GM19372 (cell line): ENCODE results near the gene CXorf65.

ENCODE experiments used
- ATAC-seq: cut with Tn5 transposase; IDR thresholded peaks from one replicate; pipeline ENCODE4 v1.9.1; 2021; ENCODE audit warnings: mild to moderate bottlenecking, low read depth, moderate library complexity; ENCODE audit not compliant: unreplicated experiment

Gene CXorf65

GRCh38 chrX:71106427-71106826 is at the start of gene CXorf65:
TSS of gene CXorf65 (minus strand) at chrX:71106740. CDS start at chrX:71106556, 184 bp downstream.
- ATAC-seq: no peak

DNA sequence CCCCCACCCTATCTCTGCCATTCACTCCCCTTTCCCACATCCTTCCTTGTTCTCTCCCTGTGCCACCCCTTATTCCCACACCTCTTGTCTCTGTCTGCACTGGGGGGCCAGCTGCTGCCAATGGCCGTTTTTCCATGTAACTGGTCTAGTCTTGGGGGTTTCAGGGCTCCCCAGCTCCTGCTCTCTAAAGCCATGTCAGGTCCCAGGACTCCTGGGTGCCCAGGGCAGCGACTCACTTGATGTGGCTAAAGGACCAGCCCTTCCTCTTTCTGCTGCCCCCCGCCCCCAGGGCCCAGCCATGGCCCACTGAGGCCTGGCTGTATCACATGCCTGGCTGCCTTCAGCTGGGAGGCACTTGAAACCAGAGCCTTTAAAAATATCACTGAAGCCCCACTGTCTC is 48.1 kb upstream of the CXorf65 start:
- no peak for ATAC-seq

- no peak for ATAC-seq
Observed at GRCh38 chrX:71154196-71154595, 47.7 kb upstream of the CXorf65 start.

GRCh38 chrX:71151366-71151765 is 44.8 kb upstream of the CXorf65 start:
- ATAC-seq: no peak

GRCh38 chrX:71148278-71148663 is 41.7 kb upstream of the CXorf65 start:
- no peak for ATAC-seq

DNA sequence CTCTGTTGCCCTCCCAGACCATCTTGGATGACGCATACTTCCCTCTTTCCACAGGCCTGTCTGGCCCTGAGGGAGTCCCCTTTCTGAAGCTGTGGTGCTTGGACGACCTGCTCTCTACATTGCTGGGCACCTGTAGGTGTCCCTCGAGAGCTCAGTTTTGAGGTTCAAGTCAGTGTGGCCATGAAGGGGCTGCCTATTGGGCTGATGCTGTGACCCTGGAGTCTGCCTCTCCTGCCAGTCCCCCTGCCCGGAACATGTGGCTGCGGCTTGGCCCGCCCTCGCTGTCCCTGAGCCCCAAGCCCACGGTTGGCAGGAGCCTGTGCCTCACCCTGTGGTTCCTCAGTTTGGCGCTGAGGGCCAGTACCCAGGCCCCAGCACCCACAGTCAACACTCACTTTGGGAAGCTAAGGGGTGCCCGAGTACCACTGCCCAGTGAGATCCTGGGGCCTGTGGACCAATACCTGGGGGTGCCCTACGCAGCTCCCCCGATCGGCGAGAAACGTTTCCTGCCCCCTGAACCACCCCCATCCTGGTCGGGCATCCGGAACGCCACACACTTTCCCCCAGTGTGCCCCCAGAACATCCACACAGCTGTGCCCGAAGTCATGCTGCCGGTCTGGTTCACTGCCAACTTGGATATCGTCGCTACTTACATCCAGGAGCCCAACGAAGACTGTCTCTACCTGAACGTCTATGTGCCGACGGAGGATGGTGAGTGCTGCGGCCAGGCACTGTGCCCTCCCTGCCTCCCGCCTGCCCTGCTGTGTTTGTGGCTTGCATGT is 41.1 kb upstream of the CXorf65 start:
- ATAC-seq: no peak

DNA sequence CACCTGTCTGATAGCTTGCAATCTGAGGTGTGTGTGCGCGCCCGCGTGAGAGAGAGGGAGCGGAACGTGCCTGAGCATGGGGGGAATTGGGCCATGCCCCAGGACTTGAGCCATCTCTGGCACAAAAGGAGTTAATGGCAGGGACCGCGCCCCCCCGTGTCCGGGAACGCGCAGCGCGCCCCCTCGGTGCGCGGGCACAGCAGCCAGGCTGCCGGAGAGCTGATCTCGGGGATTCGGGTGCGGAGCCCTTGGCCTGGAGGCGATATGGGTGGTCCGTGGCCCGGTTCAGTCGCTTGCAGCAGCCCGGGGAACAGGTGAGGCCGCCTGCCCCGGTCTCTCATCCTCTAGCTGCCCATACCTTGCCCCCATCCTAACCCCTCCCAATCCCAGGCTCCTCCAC is 38.1 kb upstream of the CXorf65 start, which contains the start of gene NLGN3:
NLGN3 (plus strand) TSS at position 191 of the 400 bp plus-strand sequence. CDS start 2,909 bp downstream, outside the sequence.
- ATAC-seq: no peak

DNA sequence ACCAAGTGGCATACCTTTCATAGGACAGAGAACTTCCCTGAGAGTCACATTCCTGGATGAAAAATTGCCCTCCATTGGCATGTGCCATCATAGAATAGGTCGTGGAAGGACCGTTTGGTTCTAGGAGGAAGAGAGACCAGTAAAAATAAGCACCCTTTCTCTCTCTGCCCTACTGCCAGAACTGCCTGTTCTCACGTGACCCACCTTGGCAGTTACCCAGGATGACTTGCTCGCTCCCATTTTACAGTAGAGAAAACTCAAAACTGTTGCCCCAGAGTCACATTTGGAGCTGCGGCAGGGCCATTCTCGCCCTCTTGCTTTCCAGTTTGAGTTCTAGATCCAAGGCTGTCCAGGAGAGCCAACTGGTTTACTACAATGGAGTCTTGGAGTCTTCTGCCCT is 37.0 kb upstream of the CXorf65 start:
- no peak for ATAC-seq

DNA sequence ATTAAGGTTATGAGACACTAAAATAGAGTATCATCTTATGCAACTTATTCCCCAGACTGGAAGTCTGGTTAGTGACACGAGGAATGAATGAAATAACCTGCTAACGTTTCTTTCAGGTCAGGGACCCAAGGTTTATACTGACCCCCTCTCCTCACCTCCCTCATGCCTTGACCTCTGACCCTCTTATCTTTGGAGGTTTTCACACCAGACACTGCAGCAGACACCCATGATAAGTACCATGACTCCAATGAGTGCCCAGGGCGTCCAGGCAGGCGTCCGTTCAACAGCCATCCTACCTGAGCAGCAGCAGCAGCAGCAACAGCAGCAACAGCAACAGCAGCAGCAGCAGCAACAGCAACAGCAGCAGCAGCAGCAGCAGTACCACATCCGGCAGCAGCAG is 33.9 kb upstream of the CXorf65 start:
- no peak for ATAC-seq

DNA sequence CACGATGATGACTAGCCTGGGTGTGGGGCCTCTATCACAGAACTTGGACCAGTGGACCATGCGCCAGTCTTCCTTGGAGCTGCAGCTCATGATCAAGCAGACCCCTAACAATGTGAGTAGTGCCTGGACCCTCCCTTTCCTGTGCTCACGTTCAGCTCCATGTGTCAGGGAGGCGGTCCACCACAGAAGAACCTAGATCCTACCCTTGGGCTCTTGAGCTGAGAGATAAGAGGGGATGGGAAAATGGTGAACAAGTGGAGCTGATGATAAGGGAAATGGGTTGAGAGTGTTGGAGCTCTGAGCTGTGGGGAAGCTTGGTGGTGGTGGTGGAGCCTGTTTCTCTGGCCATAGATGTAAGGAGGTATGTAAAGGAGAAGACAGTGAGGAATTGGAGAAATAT is 25.0 kb upstream of the CXorf65 start:
- ATAC-seq: no peak

GRCh38 chrX:71128915-71129765 is 22.6 kb upstream of the CXorf65 start:
- peak; percentile 59 for ATAC-seq

DNA sequence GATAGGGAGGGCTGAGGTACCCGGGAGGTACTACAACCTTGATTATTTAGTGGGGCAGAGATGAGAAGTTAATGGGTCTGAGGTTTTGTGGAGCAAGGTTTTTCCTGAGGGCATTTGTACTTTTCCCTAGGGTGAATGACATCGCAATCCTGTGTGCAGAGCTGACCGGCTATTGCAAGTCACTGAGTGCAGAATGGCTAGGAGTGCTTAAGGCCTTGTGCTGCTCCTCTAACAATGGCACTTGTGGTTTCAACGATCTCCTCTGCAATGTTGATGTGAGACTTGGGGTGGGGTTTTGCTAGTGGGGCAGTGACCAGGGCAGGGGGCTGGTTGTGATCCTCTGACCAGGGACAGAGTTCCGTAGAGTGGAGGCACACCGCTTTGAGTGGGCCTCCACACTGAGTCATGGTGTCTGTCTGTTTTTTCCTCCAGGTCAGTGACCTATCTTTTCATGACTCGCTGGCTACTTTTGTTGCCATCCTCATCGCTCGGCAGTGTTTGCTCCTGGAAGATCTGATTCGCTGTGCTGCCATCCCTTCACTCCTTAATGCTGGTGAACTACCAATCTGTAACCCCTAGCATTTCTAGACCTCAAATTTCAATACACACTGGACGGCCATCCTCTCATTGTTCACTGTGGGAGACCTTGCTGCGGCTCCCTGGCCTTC is 21.8 kb upstream of the CXorf65 start:
- no peak for ATAC-seq

- ATAC-seq: no peak
Observed at GRCh38 chrX:71118985-71119535, 12.5 kb upstream of the CXorf65 start.

- peak; percentile 89 for ATAC-seq
Observed at GRCh38 chrX:71118032-71118984, 11.8 kb upstream of the CXorf65 start, which contains the start of gene MED12. TSS of gene MED12 (plus strand) at chrX:71118596. CDS start at chrX:71118755, 159 bp downstream.

- no peak for ATAC-seq
Observed at GRCh38 chrX:71117358-71117757, 10.8 kb upstream of the CXorf65 start.

GRCh38 chrX:71111921-71112431 is 5.4 kb upstream of the CXorf65 start:
- ATAC-seq: peak; percentile 18

GRCh38 chrX:71111141-71111843 is 4.8 kb upstream of the CXorf65 start, which contains the start of gene IL2RG:
TSS of gene IL2RG (minus strand) at chrX:71111577. CDS start at chrX:71111539, 38 bp downstream.
- peak; percentile 72 for ATAC-seq

DNA sequence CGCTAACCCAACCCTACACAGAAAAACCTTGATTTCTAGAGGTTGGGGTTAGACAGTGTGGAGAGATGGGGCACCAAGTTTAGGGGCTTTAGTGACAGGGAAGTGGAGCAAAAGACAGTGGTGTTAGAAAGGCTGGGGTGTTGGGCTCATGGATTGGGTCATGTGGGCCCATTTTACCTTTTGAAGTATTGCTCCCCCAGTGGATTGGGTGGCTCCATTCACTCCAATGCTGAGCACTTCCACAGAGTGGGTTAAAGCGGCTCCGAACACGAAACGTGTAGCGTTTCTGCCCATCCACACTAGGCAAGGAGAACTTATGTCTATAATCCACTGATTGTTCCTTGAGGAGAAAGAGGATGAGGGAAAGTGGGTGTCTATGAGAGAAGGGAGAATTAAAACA is 2.5 kb upstream of the CXorf65 start:
- no peak for ATAC-seq
